Caco-2 (cell line): ENCODE data around the gene HIVEP3. TPM values are rescaled to one million over a fixed set of nuclear protein-coding genes. Genes with fewer than 3 reads are reported as not detected.

Source experiments
- BruUV-seq: library from RNA; stranded (reverse); fragments of 400-500 nt; replicated peaks from 2 replicates; lab custom pipeline; 2021; lab: Mats Ljungman, UMichigan
- CTCF ChIA-PET: fragments of 300-600 bp; sonication (Branson Sonifier 250); formaldehyde crosslinking; loops from one replicate; lab custom pipeline; 2022; ENCODE audit warnings: antibody characterized with exemption; lab: Charles Lee
- POLR2A ChIA-PET: fragments of 300-600 bp; sonication (Branson Sonifier 250); formaldehyde crosslinking; loops from one replicate; lab custom pipeline; 2022; ENCODE audit warnings: antibody characterized with exemption; lab: Charles Lee
- DNase-seq, 2 experiments: peaks; one replicate each; pipeline versions ENCODE4 v3.0.0 to v3.0.0-alpha.2; 2020 to 2022
- H3K27me3 ChIP-seq: replicated peaks from 2 replicates; pipeline ENCODE4 v1.6.0; 2011; ENCODE audit warnings: low read length; ENCODE audit not compliant: control insufficient read depth, insufficient read depth
- H3K36me3 ChIP-seq: 2 replicates; pipeline ENCODE4 v1.5.1; 2011; ENCODE audit warnings: low read length; ENCODE audit not compliant: control insufficient read depth, insufficient read depth
- H3K4me1 ChIP-seq: fragments of 250-450 bp; sonication (Bioruptor Pico); 2 replicates; pipeline ENCODE4 v1.5.1; 2020; ENCODE audit warnings: mild to moderate bottlenecking
- H3K4me3 ChIP-seq: 2 replicates; pipeline ENCODE4 v1.5.1; 2011; ENCODE audit warnings: low read depth, mild to moderate bottlenecking, control low read depth, low read length
- H3K9me3 ChIP-seq: fragments of 250-450 bp; sonication (Bioruptor Pico); 2 replicates; pipeline ENCODE4 v1.5.1; 2020; ENCODE audit warnings: mild to moderate bottlenecking, moderate library complexity
- H3K27ac Mint-ChIP-seq: one replicate; pipeline ENCODE4 v1.8.0; 2022; ENCODE audit warnings: mixed read lengths; ENCODE audit not compliant: unreplicated experiment
- H3K27me3 Mint-ChIP-seq: one replicate; pipeline ENCODE4 v1.8.0; 2022; ENCODE audit warnings: mixed read lengths; ENCODE audit not compliant: insufficient read depth, unreplicated experiment
- H3K36me3 Mint-ChIP-seq: one replicate; pipeline ENCODE4 v1.8.0; 2022; ENCODE audit warnings: mild to moderate bottlenecking, mixed read lengths; ENCODE audit not compliant: insufficient read depth, unreplicated experiment
- H3K4me1 Mint-ChIP-seq: one replicate; pipeline ENCODE4 v1.8.0; 2022; ENCODE audit warnings: low read depth, mixed read lengths; ENCODE audit not compliant: unreplicated experiment
- H3K4me3 Mint-ChIP-seq: one replicate; pipeline ENCODE4 v1.8.0; 2022; ENCODE audit warnings: mild to moderate bottlenecking, moderate library complexity, mixed read lengths; ENCODE audit not compliant: unreplicated experiment
- H3K9me3 Mint-ChIP-seq: one replicate; pipeline ENCODE4 v1.8.0; 2022; ENCODE audit warnings: mixed read lengths; ENCODE audit not compliant: unreplicated experiment
- CTCF ChIP-seq, 2 experiments: fragments of 200-600 bp in 1 of 2; IDR thresholded peaks; 1 replicate in 1 of 2; 2 replicates in 1 of 2; pipeline versions ENCODE4 v1.5.1 to v1.8.0; 2011 to 2022; ENCODE audit warnings: antibody characterized with exemption in 1 of 2, control low read depth in 1 of 2, inconsistent platforms in 1 of 2, low read depth in 1 of 2, low read length in 1 of 2, mild to moderate bottlenecking in 1 of 2, moderate library complexity in 1 of 2; ENCODE audit not compliant: insufficient read depth in 1 of 2, severe bottlenecking in 1 of 2, unreplicated experiment in 1 of 2
- intact Hi-C: fragments of 100-400 bp; cut with micrococcal nuclease; formaldehyde crosslinking; loops from one replicate; pipeline ENCODE4 v1.10.0; 2022; ENCODE audit not compliant: unreplicated experiment
- total RNA-seq: library from RNA; stranded (reverse); gene quantifications from 2 replicates; pipeline ENCODE4 v1.2.3, GENCODE V29; 2022

The HIVEP3 gene
- total RNA-seq, 1 experiment from 2014 or later, result 0.25 TPM

GRCh38 chr1:41535716-41536115, 383.0 kb downstream of the HIVEP3 start:
- DNase-seq, result no peak
- TF ChIP-seq CTCF (IDR thresholded peaks at IDR 0.05; ENCODE audit: insufficient read depth in 1 of 2, low read depth in 1 of 2, low read length in 1 of 2, severe bottlenecking in 1 of 2, unreplicated experiment in 1 of 2), result no peak
- H3K9me3 ChIP-seq, result no peaks in the 10 kb centered on the region
- peaks cover 38% of the 10 kb centered on the region for H3K27me3 Mint-ChIP-seq
- BruUV-seq, result no TSS peak
- ChIA-PET CTCF (no interaction called here), POLR2A (no interaction called here)
- no peaks in the 10 kb centered on the region for H3K4me1 Mint-ChIP-seq
- H3K4me3 ChIP-seq, result no peak overlapping the region
- H3K27me3 ChIP-seq, result no peaks in the 10 kb centered on the region
- H3K27ac Mint-ChIP-seq, result no peak overlapping the region
- H3K4me1 ChIP-seq, result no peaks in the 10 kb centered on the region
- H3K9me3 Mint-ChIP-seq, result peaks cover 9% of the 10 kb centered on the region
- intact Hi-C loops, result no loop called here
- no peaks in the 10 kb centered on the region for H3K36me3 Mint-ChIP-seq
- H3K4me3 Mint-ChIP-seq, result no peak overlapping the region
- H3K36me3 ChIP-seq, result no peaks in the 10 kb centered on the region

- BruUV-seq, result no TSS peak
- H3K4me1 Mint-ChIP-seq, result no peaks in the 10 kb centered on the region
- H3K4me3 ChIP-seq, result no peak overlapping the region
- no peaks in the 10 kb centered on the region for H3K4me1 ChIP-seq
- no peaks in the 10 kb centered on the region for H3K9me3 ChIP-seq
- H3K4me3 Mint-ChIP-seq, result no peak overlapping the region
- no peak for DNase-seq
- ChIA-PET CTCF (no interaction called here), POLR2A (no interaction called here)
- H3K36me3 Mint-ChIP-seq, result no peaks in the 10 kb centered on the region
- TF ChIP-seq CTCF (IDR thresholded peaks at IDR 0.05; ENCODE audit: insufficient read depth in 1 of 2, low read depth in 1 of 2, low read length in 1 of 2, severe bottlenecking in 1 of 2, unreplicated experiment in 1 of 2), result no peak
- peaks cover 39% of the 10 kb centered on the region for H3K27me3 Mint-ChIP-seq
- H3K9me3 Mint-ChIP-seq, result peaks cover 12% of the 10 kb centered on the region
- H3K36me3 ChIP-seq, result no peaks in the 10 kb centered on the region
- H3K27ac Mint-ChIP-seq, result no peak overlapping the region
- intact Hi-C loops, result no loop called here
- no peaks in the 10 kb centered on the region for H3K27me3 ChIP-seq
These were observed 383.4 kb downstream of the HIVEP3 start for GRCh38 chr1:41535276-41535675.

GRCh38 chr1:41534181-41535076, 384.3 kb downstream of the HIVEP3 start:
- no peaks in the 10 kb centered on the region for H3K4me1 Mint-ChIP-seq
- H3K9me3 Mint-ChIP-seq, result peaks cover 12% of the 10 kb centered on the region
- H3K36me3 Mint-ChIP-seq, result no peaks in the 10 kb centered on the region
- H3K4me3 ChIP-seq, result no peak overlapping the region
- no peak overlapping the region for H3K27ac Mint-ChIP-seq
- peaks cover 39% of the 10 kb centered on the region for H3K27me3 Mint-ChIP-seq
- no peaks in the 10 kb centered on the region for H3K9me3 ChIP-seq
- H3K36me3 ChIP-seq, result no peaks in the 10 kb centered on the region
- no peak overlapping the region for H3K4me3 Mint-ChIP-seq
- DNase-seq, result no peak
- CTCF ChIA-PET, result no interaction called here
- no peaks in the 10 kb centered on the region for H3K27me3 ChIP-seq
- intact Hi-C loops, result no loop called here
- no peak for TF ChIP-seq CTCF (IDR thresholded peaks at IDR 0.05; ENCODE audit: insufficient read depth in 1 of 2, low read depth in 1 of 2, low read length in 1 of 2, severe bottlenecking in 1 of 2, unreplicated experiment in 1 of 2)
- no peaks in the 10 kb centered on the region for H3K4me1 ChIP-seq
- no TSS peak for BruUV-seq
- POLR2A ChIA-PET, result no interaction called here
